HG02610 (cell line): Measurements from ENCODE around the gene OPA1.

ENCODE experiments used
- ATAC-seq: cut with Tn5 transposase; IDR thresholded peaks from one replicate; pipeline ENCODE4 v1.9.1; 2021; ENCODE audit warnings: mild to moderate bottlenecking, moderate library complexity; ENCODE audit not compliant: unreplicated experiment

OPA1 gene, protein sequence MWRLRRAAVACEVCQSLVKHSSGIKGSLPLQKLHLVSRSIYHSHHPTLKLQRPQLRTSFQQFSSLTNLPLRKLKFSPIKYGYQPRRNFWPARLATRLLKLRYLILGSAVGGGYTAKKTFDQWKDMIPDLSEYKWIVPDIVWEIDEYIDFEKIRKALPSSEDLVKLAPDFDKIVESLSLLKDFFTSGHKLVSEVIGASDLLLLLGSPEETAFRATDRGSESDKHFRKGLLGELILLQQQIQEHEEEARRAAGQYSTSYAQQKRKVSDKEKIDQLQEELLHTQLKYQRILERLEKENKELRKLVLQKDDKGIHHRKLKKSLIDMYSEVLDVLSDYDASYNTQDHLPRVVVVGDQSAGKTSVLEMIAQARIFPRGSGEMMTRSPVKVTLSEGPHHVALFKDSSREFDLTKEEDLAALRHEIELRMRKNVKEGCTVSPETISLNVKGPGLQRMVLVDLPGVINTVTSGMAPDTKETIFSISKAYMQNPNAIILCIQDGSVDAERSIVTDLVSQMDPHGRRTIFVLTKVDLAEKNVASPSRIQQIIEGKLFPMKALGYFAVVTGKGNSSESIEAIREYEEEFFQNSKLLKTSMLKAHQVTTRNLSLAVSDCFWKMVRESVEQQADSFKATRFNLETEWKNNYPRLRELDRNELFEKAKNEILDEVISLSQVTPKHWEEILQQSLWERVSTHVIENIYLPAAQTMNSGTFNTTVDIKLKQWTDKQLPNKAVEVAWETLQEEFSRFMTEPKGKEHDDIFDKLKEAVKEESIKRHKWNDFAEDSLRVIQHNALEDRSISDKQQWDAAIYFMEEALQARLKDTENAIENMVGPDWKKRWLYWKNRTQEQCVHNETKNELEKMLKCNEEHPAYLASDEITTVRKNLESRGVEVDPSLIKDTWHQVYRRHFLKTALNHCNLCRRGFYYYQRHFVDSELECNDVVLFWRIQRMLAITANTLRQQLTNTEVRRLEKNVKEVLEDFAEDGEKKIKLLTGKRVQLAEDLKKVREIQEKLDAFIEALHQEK

DNA sequence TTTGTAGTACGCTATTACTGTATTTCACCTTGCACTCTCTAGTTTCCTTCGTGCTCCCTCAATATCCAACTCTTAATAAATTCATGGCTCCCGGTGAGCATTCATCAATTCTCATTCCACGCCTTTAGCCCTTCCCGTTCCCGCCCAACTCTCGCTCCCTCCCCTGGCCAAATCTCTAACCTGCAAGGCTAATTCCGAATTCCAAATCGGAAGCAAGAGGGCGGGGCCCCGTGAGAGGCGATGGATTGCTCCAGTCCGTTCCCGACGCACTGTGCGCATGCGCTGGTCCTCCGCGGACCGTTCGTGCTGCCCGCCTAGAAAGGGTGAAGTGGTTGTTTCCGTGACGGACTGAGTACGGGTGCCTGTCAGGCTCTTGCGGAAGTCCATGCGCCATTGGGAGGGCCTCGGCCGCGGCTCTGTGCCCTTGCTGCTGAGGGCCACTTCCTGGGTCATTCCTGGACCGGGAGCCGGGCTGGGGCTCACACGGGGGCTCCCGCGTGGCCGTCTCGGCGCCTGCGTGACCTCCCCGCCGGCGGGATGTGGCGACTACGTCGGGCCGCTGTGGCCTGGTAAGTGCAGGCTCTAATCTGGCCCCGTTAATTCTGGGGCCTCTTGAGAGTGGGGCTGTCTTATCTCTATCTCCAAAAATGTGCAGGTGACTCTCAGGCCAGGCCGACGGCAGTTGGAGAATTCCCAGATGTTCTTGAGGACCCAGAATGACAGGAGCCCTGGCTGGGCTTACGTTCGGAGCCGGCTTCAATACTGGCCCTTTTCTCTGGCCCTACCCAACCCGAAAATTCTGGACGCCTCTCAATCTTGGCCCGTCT, at the start of gene OPA1:
Gene OPA1, plus strand, starts transcription at position 368 of the 827 bp plus-strand sequence. Its CDS starts 170 bp downstream, at position 538.
- peak; percentile 97 for ATAC-seq

DNA sequence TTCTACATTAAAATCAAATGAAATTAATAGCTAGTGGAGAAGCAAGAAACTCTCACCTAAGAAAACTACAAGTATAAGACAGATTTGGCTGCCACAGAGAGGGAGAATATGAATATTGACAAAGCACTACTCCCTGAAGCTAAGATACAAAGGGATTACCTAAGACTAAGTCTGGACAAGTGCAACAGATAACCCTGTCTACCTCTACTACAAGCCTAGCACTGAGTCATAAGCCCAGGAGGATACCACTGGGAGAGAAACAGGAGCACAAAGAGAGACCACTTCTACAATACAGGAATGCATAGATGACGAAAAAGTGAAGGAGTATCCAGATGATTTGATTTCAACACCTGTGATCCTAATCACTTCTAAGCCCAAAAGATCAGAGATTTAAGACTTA, 48.7 kb upstream of the OPA1 start:
- no peak for ATAC-seq

DNA sequence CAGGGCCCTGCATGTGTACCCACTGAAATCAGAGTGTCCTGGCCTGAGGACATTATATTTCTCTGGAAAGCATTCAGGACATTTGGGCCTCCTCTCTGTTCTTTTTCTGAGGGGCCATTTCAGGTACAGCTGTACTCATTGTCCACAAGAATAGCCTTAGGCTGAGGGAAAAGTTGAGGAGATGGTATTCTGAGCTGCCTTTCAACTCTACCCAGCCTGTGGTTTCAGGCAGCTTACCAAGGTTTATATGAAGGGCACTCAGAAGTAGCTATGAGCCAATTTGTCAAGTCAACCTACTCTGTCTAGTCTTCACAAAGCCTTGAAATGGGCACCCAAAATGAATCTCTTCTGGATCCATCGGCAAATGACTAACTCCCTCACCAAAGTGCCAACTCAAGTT, 47.7 kb upstream of the OPA1 start:
- ATAC-seq: no peak

DNA sequence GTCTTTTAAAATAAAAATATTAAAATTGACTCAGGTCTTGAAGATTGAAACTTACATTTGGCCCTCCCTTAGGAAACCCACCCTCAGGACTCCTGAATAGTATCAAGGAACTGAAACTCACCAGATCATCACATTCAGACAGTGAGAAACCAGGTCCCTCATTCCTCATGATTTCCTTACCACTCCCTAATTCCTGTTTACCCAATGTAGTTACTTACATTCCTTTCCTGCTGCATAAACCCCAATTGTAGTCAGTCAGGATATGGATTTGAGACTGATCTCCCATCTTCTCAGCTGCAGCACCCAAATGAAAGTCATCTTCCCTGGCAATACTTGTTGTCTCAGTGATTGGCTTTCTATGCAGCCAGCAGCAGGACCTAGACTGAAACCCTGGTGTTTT, 46.9 kb upstream of the OPA1 start:
- ATAC-seq: no peak

DNA sequence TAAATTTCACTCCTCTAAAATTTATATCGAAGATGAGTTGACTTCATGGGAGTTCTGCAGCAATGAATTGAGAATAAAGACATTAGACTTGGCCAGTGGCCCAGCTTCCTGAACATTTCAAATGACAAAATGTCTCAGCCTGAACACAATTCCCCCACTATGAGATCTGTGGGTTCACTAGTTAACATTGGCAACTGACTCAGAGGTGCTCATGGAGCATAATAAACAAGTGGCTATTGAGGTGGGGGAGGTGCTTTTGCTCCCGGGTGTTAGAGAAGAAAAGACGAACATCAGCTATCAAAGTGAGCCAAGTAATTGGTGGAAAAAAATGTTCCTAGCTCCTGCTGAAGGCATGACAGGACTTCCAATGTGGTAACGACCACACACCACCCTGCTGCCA, 44.6 kb upstream of the OPA1 start:
- no peak for ATAC-seq

DNA sequence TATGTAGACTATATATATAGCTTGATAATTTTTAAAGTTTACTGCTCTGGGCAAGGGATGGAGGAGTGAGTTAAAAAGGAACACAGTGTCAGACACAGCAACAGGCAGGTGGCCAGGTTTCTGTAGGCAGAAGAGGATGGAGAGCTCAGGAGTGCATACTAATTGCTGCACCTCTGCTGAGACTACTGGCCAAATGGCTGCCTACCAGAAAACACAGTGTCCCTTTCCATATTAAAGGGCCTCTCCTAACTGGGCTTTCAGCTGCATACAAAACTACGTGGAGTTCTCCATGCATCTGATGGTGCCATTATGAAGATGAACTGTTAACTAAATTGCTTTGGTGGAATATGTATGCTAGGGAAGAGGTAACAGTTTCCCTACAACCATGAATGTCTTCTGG, 40.1 kb upstream of the OPA1 start:
- ATAC-seq: no peak

DNA sequence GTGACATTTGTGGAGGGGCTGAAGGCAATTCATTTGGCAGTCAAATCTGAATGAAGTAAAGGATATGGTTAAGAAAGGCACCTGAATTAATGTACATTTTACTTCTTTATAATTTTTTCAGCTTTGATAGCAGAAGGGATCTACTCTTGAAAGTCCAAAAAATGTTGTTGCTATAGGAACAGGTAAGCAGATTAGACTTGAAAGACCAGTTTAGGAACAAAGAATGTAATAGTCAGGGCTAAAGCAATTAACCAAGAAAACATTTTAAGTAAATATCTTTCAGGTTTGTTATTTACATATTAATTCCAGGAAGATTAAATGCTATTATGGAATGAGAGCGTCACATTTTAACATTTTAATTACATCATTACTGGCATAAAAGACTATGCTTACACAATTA, 39.4 kb upstream of the OPA1 start:
- ATAC-seq: no peak

DNA sequence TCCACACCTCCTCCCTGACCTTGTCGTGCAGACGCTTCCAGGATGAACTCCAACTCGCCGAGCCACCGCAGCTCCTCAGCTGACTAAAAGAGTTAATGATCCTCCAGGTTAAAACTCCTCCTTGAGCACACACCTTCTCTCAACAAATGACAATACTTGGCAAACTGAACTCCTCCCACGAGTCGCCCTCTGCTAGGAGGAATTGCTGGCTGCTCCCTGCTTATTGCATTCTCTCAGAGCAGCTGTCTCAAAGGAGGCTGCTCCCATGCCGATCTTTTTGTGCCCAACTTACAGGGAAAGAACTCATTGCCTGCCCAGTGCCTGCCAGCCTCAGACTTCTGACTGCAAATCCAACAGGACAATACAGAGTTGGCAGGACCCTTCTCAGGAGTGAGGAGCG, 38.2 kb upstream of the OPA1 start, which contains the start of gene ATP13A4:
Gene ATP13A4, minus strand, starts transcription at position 85 of the 400 bp plus-strand sequence. CDS start 96 bp downstream, outside the sequence.
- no peak for ATAC-seq

DNA sequence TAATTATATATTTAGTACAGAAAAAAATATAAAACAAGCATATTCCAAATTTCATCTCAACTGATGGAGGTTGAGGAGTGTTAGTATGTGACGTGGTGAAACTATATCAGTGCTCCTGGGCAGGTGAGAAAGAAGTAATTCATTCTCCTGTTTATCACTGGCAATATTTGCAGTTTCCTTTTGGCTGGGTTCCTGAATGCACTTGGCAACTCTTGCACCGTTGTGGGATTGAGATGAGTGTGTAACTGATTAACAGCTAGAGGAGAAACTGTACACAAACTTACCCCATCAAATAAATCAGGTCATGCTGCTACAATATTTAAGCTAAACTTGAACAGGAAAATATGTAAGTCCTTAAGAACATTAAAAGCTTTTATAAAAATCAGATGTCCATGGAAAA, 36.2 kb upstream of the OPA1 start:
- ATAC-seq: no peak

DNA sequence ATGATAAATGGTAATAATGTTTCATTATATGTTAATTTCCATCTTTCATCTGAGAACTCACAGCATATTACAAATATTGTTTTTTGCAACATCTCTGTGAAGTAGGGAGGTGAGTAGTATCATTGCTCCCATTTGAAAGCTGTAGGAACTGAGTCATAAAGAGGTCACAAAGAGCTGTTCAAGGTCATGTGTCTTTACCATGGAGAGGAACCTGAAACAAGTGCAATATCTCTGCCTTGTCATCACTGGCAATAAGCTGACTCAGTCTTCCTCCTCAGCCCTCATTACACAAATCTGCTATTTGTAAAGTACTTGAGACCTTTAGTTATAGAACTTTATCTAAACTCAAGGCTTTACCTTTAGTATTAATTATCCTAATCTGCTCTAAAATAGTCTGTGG, 33.9 kb upstream of the OPA1 start:
- no peak for ATAC-seq

DNA sequence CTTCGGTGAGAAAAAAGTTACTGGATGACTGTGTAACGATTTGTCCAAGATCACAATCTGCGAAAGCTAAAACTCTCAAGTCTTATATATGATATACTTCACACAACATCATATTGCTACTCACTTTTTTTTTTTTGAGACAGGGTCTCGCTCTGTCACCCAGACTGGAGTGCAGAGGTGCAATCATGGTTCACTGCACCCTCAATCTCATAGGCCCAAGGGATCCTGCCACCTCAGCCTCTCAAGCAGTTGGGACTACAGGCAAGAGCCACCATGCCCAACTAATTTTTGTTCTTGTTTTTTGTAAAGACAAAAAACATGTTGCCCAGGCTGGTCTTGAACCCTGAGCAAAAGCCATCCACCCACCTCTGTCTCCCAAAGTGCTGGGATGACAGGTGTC, 32.9 kb upstream of the OPA1 start:
- ATAC-seq: no peak

DNA sequence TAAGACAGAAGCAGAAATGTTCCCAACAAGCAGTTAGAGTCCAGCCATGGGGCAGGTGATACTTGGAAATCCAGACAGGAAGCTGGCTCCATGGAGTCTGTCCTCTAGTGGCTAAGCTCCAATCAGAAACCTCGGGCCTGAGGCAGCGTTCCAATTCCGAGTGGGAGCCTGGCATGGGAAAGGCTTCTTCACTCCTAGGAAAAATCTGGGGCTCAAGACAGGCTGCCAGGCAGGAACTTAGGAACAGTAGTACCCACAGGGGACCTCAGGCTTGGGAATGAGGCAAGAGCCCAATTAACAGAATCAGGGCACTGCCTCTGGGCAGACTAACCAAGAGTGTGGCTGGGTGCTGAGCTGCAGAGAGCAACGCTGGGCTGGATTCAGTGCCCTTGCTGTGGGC, 32.1 kb upstream of the OPA1 start:
- ATAC-seq: no peak

DNA sequence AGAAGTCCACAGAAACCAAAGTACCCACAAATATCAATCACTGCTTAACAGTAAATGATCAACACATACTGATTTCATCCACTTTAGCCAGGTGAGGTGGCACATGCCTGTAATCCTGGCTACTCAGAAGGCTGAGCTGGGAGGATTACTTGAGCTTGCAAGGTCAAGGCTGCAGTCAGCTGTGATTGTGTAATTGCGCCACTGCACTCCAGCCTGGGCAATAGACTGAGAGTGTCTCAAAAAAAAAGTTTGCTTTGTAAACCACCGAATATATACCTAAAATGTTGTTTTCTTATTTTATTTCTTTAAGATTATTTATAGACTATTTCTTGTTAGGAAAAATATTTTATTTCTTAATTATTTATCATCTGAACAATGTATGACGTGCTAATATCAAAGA, 29.6 kb upstream of the OPA1 start:
- ATAC-seq: no peak

DNA sequence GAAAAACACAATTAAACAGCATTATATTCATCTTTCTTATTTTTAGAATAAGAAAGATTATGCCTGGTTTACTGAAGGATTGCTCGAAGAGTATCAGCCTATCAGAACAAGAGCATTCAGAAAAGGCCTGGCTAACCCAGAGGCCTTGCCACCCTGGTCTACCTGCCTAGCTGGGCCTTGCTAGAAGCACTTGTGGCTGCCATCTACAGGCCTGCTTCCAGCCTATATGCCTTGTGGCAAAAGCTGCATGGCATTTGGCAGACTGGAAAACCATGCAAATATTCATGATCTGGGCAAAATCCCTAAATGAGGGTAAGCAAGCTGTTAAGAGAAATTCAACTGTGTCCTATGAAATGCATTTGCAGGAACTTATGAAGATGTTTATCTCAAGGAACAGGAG, 29.0 kb upstream of the OPA1 start:
- ATAC-seq: no peak

DNA sequence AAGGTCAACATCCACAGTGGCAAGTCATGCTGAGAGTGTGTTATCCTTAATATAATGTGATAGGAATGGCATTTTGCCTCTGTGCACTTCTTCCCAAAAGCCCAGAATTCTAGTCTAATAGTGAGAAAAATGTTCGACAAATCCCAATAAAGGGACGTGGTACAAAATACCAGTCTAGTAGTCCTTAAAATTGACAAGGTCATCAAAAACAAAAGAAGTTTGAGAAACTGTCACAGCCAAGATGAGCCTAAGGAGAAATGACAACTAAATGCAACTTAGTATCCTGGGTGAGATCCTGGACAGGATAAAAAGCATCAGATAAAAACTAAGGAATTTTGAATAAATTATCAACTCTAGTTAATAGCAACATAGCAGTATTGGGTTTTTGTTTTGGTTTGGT, 23.9 kb upstream of the OPA1 start:
- ATAC-seq: no peak

DNA sequence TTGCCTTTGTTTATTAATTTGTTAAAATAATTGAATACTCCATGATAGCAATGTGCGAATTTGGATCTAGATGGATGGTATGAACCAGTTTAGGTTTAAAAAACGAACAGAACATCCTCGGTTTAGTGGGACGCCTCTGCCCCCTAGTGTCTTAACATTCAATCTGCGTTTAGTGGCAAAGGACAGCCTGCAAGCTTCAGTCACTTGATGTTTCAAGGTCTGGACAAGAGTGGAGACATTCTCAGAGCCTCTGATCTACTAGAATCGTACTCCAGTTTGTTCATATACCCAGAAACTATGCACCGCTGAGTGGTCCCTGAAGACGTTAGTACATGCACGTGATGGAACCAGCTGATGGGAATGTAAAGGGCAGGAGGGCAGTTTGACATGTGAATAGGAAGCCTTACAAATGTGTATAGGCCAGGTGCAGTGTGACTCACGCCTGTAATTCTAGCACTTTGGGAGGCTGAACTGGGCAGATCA, 20.5 kb upstream of the OPA1 start:
- ATAC-seq: peak; percentile 85

DNA sequence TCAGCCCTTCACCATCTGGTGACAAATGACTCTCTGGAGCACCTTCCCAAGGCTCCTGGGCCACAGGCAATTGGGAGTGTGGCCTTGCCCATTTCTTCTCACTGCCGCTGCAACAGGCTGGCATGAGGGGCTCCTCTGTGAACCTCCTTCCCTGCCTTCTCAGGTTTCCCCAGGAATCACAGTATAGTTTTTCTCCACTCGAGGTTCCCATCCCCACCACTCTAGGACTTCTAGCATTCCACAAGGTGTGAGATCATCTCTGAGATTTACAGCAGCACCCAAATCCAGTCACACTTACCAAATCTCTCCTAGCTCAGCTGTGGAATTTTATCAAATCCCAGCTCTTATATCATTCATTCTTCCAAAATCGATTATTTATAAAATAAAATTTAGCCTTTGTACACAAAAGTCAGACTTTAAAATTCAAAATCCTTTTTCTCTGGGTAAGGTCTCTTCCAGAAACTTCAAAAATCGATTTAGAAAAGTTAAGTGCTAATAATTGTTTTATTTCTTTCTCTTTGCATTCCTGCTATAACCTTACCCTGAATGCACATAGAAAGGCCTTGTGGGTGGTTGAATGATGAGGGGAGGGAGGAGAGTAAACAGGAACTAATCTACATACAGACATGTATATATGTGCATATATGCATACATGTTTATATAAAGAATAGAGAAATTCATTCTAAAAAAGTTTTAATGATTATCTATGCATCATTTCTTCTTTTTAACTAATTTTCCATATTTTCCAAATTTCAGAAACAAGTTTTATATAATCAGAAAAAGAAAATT, 19.4 kb upstream of the OPA1 start:
- no peak for ATAC-seq

DNA sequence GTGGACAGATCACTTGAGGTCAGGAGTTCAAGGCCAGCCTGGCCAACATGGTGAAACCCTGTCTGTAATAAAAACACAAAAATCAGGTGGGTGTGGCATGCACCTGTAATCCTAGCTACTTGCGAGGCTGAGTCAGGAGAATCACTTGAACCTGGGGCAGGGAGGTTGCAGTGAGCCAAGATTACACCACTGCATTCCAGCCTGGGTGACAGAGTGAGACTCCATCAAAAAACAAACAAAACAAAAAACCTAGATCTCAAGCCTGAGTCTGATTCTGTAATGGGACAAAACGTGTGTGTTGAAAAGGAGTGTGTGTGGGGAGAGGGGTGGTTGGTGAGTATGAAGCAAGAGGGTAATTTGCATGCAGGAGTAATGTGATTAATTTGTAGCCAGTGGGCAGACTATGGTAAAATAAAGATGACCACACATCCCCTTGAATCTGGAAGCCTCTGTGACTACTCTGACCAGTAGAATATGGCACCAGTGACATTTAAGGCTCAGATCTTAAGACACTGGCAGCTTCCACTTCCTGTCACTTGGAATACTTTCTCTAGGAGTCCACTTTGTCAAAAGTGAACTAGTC, 18.4 kb upstream of the OPA1 start:
- no peak for ATAC-seq

DNA sequence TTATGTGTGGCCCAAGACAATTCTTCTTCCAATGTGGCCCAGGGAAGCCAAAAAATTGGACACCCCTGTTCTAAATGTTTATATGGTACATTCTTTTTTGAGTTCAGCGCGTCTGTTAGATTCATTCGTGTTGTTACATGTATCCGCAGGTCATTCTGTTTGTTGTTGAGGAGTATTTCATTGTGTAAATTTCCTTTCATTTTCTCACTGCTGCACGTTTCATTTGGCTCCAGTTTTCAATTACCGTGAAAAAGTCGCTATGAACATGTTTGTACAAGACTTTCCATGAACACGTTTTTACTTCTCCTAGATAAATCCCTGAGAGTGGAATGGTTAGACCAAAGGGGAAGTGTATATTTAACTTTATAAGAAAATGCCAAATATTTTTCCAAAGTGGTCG, 7.5 kb upstream of the OPA1 start:
- ATAC-seq: no peak

DNA sequence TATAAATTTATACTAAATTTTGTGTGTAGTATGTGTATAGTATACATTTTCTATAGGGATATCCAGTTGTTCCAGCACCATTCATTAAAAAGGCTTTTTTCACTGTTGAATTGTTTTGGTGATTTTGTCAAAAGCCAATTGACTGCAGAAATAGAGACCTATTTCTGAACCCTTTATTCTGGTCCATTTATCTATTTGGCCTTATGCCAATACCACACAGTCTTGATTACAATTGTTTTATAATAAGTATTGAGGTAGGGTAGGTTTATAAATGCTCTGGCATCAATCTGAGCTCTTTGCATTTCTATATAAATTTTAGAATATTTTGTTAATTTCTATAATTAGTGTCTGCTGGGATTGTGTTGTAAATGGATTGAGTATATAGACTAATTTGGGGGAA, 6.5 kb upstream of the OPA1 start:
- ATAC-seq: no peak
